Measurements from ENCODE around the gene CCT2.
"Not testable (repeated sequence)": the region's sequence is repeated elsewhere in the genome, so short reads cannot be mapped to it uniquely, and the experiment has no call there.

The CCT2 gene

DNA sequence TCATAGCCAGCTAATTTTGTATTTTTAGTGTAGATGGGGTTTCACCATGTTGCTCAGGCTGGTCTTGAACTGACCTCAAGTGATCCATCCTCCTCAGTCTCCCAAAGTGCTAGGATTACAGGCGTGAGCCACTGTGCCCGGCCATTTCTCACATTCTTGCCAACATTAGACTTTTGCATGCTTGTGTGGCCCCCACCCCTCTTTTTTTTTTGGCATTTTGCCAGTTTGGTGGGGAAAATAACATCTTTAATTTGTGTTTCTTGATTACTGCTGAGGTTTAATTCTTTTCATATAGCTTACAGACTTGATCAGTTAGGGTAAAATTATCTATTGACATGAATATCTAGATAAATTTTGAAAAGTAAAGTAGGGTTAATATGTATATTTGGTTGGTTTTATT is 3.8 kb downstream of the CCT2 start:
- no peak for DNase-seq

DNA sequence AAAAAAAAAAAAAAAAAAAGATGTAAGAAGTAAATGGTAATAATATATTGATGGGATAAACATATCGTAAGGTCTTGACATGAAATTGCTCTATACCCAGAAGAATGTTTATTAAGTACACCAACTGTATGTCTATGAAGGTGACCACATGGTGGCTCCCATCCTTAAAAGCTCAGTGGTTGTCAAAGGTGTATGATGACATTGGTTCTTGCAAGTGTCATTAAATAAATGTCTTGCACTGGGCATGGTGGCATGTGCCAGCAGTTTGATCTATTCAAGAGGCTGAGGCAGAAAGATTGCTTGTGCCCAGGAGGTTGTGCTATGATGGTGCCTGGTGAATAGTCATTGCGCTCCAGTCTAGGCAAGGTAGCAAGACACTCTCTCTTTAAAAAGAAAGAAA is 10.4 kb downstream of the CCT2 start:
- DNase-seq: no peak

DNA sequence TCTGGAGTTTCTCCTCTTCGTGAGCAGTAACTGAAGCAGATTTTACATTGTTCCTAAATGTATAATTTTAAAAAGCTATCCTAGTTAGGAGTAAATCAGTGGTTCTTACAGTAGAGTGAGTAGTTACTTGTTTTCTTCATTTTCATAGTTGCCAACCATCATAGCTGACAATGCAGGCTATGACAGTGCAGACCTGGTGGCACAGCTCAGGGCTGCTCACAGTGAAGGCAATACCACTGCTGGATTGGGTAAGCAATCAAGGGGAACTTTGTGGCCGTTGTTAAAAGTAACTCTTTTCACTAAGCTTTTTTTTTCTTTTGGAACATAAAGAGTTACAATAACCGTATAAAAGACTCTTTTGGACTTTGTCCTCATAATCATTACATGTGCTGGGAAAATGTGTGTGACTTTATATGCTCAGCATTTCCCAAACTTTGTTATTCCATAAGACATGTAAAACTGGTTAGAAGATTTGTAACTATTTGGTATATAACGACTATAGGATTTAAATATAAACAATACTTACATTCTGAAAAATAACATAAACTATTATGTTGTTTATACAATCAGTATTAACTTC is 13.0 kb downstream of the CCT2 start:
- no peak for DNase-seq

DNA sequence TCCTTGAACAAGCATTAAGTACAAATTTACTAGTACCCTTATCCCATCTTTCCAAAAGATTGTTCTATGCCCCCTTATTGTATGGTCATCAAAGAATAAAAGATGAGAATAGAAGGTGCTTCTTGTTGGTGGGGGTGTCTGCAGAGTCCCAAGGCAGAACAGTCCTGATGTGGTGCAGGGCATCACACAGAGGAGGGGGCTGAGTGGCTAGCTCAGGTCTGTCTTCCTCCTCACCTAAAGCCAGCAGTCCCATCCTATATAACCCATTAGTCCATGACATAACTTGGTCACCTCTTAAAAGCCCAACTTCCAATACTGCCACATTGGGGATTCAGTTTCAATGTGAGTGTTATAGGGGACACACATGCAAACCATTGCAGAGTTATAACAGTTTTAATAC is 15.5 kb downstream of the CCT2 start:
- DNase-seq: no peak

DNA sequence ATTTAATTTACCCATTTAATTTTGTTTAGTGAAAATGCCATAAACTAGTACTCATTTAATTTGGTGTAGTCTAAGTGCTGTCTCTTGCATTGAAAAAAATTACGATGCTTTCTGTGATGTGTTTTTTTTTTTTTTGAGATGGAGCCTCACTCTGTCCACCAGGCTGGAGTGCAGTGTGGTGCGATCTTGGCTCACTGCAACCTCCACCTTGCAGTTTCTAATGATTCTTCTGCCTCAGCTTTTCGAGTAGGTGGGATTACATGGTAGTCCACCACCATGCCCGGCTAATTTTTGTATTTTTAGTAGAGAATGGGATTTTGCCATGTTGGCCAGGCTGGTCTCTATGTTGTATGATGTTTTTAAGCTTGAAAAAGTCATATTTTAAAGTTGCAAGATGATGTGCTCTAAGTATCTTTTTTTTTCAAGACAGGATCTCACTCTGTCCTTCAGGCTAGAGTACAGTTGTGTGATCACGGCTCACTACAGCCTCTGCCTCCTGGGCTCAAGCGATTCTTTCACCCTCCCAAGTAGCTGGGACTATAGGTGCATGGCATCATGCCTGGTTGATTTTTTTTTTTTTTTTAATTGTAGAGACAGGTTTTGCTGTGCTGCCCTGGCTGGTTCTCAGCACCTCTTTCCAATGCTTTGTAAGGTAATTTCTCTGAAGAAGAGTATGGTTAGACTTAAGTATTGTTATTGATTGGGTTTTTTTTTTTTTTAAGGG is 16.9 kb downstream of the CCT2 start:
- DNase-seq: no peak

DNA sequence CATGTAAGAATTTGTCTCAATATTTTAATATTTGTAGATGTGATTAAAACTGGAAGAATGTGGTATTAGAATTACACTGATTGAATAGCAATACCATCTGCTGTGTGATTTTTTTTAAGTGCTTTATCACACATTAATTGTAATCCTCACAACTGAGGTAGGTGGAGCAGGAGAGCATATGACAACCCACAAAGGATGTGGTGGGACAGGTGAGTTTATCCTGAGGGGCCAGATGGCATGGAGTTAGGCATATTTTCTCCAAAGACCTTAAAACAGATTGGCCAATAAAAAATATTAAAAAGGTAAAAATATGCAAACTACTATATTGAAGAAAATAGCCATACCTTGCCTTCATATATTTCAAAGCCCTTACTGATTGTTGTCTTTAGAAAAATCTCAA is 17.7 kb downstream of the CCT2 start:
- no peak for DNase-seq

DNA sequence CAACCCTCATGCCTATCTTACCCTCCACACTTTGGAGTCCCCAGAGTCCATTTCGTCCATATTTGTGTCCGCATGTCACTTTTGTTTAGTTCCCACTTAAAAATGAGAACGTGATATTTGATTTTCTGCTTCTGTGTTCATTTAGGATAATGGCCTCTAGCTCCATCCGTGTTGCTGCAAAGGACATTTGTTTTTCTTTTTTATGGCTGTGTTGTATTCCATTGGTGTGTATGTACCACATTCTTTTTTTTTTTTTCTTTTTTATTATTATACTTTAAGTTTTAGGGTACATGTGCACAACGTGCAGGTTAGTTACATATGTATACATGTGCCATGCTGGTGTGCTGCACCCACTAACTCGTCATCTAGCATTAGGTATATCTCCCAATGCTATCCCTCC is 18.3 kb downstream of the CCT2 start:
- not testable (repeated sequence) for DNase-seq

DNA sequence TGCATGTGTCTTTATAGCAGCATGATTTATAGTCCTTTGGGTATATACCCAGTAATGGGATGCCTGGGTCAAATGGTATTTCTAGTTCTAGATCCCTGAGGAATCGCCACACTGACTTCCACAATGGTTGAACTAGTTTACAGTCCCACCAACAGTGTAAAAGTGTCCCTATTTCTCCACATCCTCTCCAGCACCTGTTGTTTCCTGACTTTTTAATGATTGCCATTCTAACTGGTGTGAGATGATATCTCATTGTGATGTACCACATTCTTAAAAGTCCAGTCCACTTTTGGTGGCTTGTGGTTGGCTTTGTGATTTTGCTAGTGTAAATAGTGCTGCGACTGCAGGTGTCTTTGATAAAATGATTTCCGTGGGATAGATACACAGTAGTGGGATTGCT is 19.0 kb downstream of the CCT2 start:
- DNase-seq: not testable (repeated sequence)

DNA sequence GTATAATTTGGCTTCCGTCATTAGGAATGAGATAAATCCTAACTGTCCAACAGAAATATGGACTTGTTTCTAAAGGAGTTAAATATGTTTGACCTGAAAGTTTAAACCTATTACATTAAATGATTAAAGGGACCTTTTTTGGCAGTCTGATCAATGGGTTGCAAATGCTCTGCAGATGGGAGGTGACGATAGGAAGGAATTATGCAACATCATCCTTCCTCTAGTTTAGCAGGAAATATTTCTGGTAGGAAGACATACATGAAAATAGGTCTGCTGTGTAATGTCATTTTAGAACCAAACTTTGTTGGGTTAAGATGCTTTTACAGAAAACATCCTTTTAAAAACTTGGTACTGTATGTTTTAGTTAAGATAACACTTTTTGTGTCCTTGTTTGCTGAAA is 22.9 kb downstream of the CCT2 start:
- DNase-seq: no peak

DNA sequence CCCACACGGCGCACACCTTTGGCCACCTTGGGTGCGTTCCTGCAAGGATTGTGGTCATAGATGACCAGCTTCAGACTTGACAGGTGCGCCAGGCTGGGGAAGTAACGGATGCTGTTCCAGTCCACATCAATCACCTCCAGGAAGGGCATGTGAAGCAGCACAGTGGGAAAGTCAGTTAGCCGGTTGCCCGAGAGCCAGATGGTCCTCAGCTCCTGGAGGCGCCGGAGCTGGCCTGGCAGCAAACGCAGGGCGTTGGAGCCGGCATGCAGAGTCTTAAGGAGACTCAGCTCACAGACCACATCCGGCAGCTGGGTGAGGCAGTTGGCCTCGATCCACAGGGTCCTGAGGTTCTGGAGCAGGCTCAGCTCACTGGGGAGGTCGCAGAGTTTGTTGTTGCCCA is 24.9 kb downstream of the CCT2 start:
- no peak for DNase-seq

DNA sequence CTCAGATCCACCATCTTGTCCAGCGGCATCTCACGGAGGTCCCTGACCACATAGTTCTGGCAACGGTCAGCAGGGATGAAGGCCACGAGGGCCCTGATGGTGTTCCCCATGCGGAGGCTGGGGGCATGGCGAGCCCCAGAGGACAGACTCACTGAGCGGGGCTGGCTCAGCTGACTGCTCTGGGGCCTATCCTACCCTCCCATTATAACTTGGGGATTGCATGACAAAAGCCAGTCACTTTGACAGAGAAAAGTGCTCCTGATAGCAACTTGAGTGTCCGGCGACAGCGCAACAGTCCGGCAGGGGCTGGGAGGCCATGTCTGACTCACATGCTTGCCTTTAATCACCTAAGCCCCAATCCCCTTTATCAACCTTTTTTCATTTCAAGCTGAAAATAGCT is 25.5 kb downstream of the CCT2 start, which contains the start of gene LRRC10:
TSS of gene LRRC10 (minus strand) at position 179 of the 400 bp plus-strand sequence. CDS start at position 110, 69 bp downstream.
- DNase-seq: no peak

DNA sequence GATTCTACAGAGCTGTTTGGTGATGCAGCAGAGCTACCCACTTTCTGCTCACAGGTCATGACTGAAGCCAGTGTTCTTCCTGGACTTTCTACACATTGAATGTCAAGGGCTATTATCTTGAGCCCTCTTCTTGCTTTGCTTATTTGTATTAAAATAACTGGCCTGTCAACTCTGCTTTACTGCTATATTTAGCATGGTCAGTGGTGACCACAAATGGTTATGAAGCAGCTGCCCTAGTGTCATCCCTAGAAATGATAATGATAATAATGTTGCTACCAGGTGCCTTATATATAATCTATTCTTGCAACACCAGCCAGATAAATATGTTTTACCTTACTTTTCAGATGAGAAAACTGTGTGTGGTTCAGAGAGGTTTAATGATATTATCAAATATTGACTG is 28.1 kb downstream of the CCT2 start:
- DNase-seq: no peak

DNA sequence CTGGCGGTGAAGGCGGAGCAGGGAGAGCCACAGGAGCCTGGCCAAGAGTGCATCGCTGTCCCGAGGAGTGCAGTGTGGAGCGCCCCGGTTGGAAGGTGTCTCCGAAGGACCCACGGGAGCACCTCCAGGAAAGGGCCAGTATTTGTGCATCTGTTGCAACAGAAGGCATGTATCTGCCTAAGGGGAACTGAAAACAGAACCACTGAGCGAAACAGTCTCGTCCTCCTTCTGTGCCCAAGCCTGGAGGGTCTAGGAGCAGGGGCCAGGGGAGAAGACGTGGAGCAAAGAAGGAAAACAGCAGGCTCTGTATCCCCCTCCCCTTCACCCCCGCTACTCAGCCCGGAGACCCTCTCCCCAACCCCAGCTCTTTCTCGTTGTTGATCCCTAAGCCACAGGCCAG is 30.8 kb downstream of the CCT2 start:
- DNase-seq: no peak

DNA sequence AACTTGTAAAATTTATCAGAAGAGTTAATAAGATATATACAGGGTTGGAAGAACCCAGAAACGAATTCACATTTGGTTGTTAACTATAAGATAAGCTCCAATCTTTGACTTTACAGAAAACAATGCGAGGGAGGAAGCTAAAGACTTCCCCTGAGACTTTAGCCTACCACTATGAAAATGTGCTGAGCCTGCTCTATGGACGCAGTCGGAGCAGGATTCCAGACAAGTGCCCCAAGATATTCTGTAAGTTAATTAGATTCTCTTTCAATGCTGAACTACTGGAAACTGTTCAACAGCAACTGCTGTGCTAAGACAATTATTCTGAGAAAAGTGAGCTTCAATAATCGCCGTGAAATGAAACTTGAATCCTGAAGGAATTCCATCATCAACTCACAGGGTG is 33.8 kb downstream of the CCT2 start:
- DNase-seq: no peak

DNA sequence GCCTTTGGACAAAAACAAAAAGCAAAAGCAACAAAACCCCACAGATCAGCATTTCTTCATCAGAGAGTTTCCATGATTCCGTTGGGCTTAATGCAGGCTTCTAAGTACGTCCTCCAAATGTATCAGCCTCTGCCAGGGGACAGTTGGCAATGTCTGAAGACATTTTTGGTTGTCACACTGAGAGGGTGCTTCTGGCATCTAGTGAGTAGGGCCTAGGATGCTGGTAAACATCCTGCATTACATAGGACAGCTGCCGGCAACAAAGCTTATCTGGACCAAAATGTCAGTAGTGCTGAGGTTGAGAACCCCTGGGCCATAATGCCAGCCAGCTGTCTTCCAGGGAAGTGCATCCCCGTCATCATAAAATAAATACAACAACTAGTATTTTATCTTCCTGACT is 34.8 kb downstream of the CCT2 start:
- DNase-seq: no peak

DNA sequence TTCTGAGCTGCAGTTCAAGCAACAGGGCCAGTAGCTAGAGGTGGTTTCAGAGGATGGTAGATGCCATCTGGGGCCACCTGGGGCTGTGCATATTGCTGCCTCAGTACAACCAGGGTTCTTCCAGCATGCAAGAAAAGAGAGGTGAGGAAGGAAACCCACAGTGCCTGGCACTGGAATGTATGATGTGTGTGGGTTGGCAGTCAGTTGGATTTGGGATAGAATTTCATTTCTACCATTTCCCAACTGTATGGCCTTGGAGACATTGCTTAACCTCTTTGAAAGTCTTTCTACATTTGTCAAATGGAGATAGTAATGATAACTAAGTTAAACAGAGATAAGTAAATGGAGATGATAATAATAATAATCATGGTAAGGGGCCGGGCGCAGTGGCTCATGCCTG is 35.7 kb downstream of the CCT2 start:
- no peak for DNase-seq

DNA sequence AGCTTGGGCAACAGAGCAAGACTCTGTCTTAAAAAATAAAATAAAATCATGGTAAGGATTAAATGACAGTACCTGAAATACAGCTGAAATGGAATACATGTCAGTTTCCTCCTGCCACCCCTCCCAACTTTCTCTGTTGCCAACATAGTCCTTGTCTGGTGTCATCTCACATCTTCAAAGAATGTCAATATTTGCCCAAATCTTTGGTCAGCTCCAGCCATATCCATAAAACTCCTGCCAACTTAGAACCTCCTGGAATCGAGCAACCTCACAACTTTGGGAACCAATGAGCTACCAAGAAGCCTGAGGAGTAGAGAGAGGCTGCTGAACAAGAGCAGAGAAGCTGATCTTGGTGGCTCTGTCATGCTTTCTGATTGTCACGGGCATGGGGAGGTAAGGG is 36.3 kb downstream of the CCT2 start:
- DNase-seq: no peak

DNA sequence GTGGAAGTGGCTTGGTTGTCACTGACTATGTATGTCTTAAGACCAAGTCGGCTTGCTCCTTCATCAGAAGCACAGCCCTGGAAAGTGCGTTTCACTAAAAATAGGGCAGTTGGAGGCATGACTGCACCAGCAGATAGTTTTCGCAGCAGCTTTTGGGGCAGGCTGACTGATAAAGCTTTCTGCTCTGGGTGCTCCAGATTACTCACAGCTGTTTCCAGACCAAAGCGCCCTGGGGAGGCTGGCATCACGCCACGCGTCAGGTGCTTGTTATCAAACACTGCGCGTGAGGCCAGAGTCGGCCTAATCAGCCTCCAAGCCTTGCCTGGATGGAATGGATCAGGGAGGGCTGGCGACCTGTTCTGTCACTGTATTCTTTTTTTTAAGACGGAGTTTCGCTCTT is 38.7 kb downstream of the CCT2 start:
- no peak for DNase-seq

DNA sequence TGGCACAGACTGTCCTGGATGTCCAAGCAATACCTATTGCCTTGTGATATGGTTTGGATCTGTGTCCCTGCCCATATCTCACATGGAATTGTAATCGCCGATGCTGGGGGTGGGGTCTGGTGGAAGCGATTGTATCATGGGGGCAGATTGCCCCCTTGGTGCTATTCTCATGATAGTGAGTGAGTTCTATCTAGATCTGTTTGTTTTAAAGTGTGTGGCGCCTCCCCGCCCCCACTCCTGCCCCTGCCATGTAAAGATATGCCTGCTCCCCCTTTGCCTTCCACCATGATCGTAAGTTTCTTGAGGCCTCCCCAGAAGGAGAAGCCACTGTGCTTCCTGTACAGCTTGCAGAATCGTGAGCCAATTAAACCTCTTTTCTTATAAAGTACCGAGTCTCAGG is 42.2 kb downstream of the CCT2 start:
- no peak for DNase-seq

DNA sequence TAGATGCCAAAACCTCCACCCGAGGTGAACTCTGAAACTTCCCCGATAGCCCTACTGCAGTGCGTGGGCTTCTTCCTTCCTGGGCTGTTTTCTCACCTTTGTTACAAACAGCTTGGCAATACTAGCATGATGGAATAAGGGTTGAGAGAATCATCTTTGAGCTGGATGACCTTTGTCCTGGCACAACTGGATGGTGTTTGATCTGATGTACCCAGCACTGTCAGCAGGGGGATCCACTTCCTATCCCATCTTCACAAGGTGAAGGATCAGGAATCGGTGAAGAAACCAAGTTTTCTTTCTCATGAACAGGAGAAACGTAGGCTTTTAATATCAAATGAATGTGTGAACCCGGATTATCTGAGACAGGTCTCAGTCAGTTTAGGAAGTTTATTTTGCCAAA is 44.9 kb downstream of the CCT2 start:
- DNase-seq: no peak

DNA sequence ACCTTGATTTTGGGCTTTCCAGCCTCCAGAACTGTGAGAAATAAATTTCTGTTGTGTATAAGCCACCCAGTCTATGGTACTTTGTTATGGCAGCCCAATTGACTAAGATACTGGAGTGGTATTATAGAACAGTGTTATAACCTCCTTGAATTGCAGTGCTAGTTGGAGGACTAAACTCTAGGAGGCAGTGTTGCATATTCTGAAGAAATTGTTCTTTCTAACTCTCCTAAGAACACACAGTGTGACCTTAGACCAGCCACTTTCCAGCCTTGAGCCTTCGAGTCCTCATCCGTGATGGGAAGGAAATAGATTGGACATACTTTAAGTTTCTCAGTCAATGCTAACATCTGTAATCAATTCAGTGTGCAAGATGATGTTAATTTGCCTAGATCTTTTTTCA is 47.8 kb downstream of the CCT2 start:
- DNase-seq: no peak

DNA sequence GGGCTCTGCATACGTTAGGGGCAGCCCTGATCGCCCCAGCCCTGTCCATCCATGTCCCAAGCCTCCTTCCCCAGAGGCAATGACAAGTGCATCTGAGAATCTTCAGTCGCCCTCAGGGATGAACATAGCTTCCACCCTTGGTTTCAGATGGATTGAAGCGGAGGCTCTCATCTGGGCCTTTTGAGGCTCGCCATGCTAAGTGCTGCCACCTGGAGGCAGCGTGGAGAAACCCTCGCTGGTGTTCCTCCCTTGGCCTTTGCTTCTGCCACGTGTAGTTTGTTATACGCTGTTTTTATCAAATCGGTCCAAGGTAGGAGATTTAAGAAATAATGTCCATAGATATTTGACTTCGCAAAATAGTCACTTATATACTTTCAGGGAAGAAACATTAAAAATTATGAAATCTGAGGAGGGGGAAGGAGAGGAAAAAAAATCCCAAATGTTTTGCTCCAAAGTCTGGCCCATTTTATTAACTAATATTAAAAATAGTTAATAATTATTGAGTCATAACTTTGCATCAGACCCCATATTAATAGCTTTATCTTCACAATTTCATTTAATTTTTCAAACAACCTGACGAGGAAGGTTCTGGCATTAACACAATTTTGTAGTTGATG is 54.2 kb downstream of the CCT2 start:
- DNase-seq: peak; percentile 70

DNA sequence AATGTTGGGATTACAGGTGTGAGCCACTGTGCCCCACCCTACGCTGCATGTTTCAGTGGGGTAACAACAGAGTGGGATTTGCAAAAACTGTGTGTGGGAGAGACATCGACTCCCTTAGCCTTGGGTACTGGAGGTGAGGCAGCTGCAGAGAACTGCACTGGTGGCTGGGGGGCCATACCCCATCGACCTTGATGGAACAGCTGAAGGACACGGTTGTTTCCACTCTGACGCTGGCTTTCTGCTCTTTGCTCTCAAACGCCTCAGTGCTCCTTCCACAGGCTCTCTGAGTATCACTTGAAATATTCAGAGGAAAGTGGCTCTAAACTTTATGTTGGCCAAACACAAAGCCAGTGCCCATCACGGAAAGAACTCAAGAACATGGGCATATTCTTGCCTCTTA is 56.3 kb downstream of the CCT2 start:
- no peak for DNase-seq

DNA sequence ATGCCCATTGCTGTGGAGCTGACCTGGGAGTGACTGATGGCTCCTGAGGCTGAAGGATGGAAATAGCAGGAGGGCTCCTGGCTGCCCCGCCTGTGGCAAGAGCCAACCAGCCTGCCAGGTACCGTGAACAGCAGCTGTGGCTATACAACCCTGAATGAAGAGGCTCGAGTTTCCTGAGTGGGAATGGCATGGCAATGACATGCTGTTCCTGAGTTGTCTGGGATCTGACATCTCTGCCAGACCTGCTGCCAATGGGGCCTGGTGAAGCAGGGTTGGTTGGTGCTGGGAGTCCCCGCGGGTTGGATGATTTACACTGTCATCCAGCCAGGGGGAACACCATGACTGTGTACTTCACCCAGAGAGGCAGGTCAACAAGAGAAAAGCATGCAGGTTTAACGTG is 57.3 kb downstream of the CCT2 start:
- DNase-seq: no peak

DNA sequence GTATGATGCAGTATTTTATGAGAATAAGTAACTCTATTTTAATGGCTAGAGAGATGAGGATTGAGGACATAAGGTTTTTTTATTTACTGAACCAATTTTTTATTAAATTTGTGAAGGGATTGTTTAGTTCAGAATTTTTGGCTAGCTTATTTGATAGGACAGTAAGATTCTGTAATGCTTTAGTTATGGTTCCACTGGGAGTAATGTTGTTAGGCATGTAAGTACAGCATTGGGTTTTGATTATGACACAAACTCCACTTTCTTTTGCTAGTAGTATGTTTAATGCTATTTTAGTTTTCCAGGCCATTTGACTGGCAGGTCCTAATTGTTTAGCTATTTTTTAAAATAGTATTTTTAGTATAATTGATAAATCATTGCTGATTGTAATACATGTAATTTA is 59.3 kb downstream of the CCT2 start:
- no peak for DNase-seq

All from activated CD4-positive, alpha-beta T cell treated with anti-CD3 and anti-CD28 coated beads, Interleukin-2, amount 50 U/mL, for 48 hours (primary cell).